Thyroid gland (tissue), 4 donors: ENCODE measurements around the gene CHN2.

Source experiments
- POLR2A ChIP-seq, 2 donors: fragments of 450-650 bp; IDR thresholded peaks; one replicate each; pipeline ENCODE4 v1.6.1; 2017; ENCODE audit warnings: antibody characterized with exemption in 2 of 2, mild to moderate bottlenecking in 2 of 2, moderate library complexity in 1 of 2
- TF ChIP-seq, protein P1 (sequence below), 6 experiments: fragments of 200-600 bp in 3 of 6; fragments of 450-650 bp in 3 of 6; sonication (generic) in 3 of 6; IDR thresholded peaks; one replicate each; pipeline ENCODE4 v1.5.1; 2016 to 2019; ENCODE audit warnings: antibody characterized with exemption in 6 of 6, mild to moderate bottlenecking in 2 of 6, inconsistent platforms in 1 of 6, moderate library complexity in 1 of 6

DNA sequence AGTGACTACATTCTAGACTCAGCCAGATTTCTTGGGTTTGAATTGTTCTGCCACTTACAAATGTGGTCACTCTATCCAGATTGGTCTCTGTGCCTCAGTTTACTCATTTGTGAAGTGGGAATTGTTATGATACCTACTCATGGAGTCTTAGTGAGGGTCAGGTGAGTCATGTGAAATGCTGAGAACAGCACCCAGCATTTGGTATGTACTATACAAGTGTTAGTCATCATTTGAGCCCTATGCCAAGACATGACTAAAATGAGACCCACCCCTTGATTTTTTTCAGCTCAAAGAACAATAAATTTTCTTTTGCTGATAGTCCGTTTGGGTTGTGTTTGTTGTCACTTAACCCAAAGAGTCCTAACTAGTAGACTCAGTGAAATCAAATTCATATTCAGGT, 92.8 kb downstream of the CHN2 start:
- TF ChIP-seq POLR2A (IDR thresholded peaks at IDR 0.05): no peak
- TF ChIP-seq, protein P1, sequence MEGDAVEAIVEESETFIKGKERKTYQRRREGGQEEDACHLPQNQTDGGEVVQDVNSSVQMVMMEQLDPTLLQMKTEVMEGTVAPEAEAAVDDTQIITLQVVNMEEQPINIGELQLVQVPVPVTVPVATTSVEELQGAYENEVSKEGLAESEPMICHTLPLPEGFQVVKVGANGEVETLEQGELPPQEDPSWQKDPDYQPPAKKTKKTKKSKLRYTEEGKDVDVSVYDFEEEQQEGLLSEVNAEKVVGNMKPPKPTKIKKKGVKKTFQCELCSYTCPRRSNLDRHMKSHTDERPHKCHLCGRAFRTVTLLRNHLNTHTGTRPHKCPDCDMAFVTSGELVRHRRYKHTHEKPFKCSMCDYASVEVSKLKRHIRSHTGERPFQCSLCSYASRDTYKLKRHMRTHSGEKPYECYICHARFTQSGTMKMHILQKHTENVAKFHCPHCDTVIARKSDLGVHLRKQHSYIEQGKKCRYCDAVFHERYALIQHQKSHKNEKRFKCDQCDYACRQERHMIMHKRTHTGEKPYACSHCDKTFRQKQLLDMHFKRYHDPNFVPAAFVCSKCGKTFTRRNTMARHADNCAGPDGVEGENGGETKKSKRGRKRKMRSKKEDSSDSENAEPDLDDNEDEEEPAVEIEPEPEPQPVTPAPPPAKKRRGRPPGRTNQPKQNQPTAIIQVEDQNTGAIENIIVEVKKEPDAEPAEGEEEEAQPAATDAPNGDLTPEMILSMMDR (IDR thresholded peaks at IDR 0.05): no peak
